A673 (cell line): ENCODE measurements around the gene TCAIM. TPM values are rescaled to one million over a fixed set of nuclear protein-coding genes. Genes with fewer than 3 reads are reported as not detected.

Experiments
- BruUV-seq: library from RNA; stranded (reverse); fragments of 400-500 nt; replicated peaks from 2 replicates; lab custom pipeline; 2021; lab: Mats Ljungman, UMichigan
- CTCF ChIA-PET: fragments of 300-600 bp; sonication (Branson Sonifier 250); formaldehyde crosslinking; loops from one replicate; lab custom pipeline; 2022; ENCODE audit warnings: antibody characterized with exemption; lab: Charles Lee
- POLR2A ChIA-PET: fragments of 300-600 bp; sonication (Branson Sonifier 250); formaldehyde crosslinking; loops from one replicate; lab custom pipeline; 2022; ENCODE audit warnings: antibody characterized with exemption; ENCODE audit not compliant: low non-redundant PET; lab: Charles Lee
- DNase-seq: peaks from one replicate; pipeline ENCODE4 v3.0.0-alpha.2; 2015; ENCODE audit warnings: low spot score
- H3K27ac ChIP-seq: fragments of 200-600 bp; sonication (generic); 2 replicates; pipeline ENCODE4 v1.5.1; 2016; ENCODE audit warnings: mixed run types, low read depth, mild to moderate bottlenecking, mixed read lengths, antibody characterized with exemption, low read length; ENCODE audit not compliant: poor library complexity, severe bottlenecking
- H3K27me3 ChIP-seq: fragments of 200-600 bp; sonication (generic); replicated peaks from 2 replicates; pipeline ENCODE4 v1.6.1; 2017; ENCODE audit warnings: mixed run types, low read depth, mild to moderate bottlenecking, mixed read lengths, antibody characterized with exemption, low read length; ENCODE audit not compliant: insufficient read depth, poor library complexity
- H3K36me3 ChIP-seq: fragments of 200-600 bp; sonication (generic); 2 replicates; pipeline ENCODE4 v1.6.1; 2016; ENCODE audit warnings: mixed run types, mild to moderate bottlenecking, mixed read lengths, antibody characterized with exemption, low read length; ENCODE audit not compliant: insufficient read depth, poor library complexity, severe bottlenecking
- H3K4me1 ChIP-seq: fragments of 200-600 bp; sonication (generic); 2 replicates; pipeline ENCODE4 v1.6.1; 2017; ENCODE audit warnings: mixed run types, mild to moderate bottlenecking, mixed read lengths, antibody characterized with exemption, low read length; ENCODE audit not compliant: insufficient read depth, poor library complexity, severe bottlenecking
- H3K4me3 ChIP-seq: fragments of 200-600 bp; sonication (generic); 2 replicates; pipeline ENCODE4 v1.5.1; 2016; ENCODE audit warnings: low read depth, mixed run types, mild to moderate bottlenecking, mixed read lengths, low read length; ENCODE audit not compliant: poor library complexity, severe bottlenecking
- H3K9me3 ChIP-seq: fragments of 200-600 bp; sonication (generic); 2 replicates; pipeline ENCODE4 v1.6.1; 2016; ENCODE audit warnings: mixed run types, low read depth, mild to moderate bottlenecking, mixed read lengths, antibody characterized with exemption, low read length; ENCODE audit not compliant: poor library complexity, severe bottlenecking
- EZH2 ChIP-seq: fragments of 200-600 bp; sonication (generic); IDR thresholded peaks from 2 replicates; pipeline ENCODE4 v1.6.1; 2017; ENCODE audit warnings: borderline replicate concordance, low read depth, mild to moderate bottlenecking, mixed read lengths, antibody characterized with exemption, low read length; ENCODE audit not compliant: poor library complexity, severe bottlenecking
- intact Hi-C: fragments of 100-400 bp; cut with micrococcal nuclease; formaldehyde crosslinking; loops from one replicate; pipeline ENCODE4 v1.10.0; 2022; ENCODE audit not compliant: unreplicated experiment
- total RNA-seq: library from RNA; stranded (reverse); gene quantifications from 2 replicates; pipeline ENCODE4 v1.2.3, GENCODE V29; 2021
- TF ChIP-seq, protein P1 (sequence below): fragments of 300-800, 200-600 bp; sonication (generic); conservative IDR thresholded peaks from 2 replicates; pipeline ENCODE4 v1.5.1; 2017; ENCODE audit warnings: low read depth, mild to moderate bottlenecking, antibody characterized with exemption, low read length, moderate library complexity, mixed read lengths

TCAIM gene
- total RNA-seq, 1 experiment from 2014 or later: 21.7 TPM

- intact Hi-C loops: no loop called here
- Histone ChIP-seq H3K4me1 (no peaks in the 10 kb centered on the region), H3K4me3 (no peak overlapping the region), H3K27me3 (no peaks in the 10 kb centered on the region), H3K27ac (no peak overlapping the region), H3K36me3 (no peaks in the 10 kb centered on the region), H3K9me3 (no peaks in the 10 kb centered on the region)
- ChIA-PET POLR2A (no interaction called here), CTCF (no interaction called here)
- no TSS peak for BruUV-seq
- TF ChIP-seq, protein P1, sequence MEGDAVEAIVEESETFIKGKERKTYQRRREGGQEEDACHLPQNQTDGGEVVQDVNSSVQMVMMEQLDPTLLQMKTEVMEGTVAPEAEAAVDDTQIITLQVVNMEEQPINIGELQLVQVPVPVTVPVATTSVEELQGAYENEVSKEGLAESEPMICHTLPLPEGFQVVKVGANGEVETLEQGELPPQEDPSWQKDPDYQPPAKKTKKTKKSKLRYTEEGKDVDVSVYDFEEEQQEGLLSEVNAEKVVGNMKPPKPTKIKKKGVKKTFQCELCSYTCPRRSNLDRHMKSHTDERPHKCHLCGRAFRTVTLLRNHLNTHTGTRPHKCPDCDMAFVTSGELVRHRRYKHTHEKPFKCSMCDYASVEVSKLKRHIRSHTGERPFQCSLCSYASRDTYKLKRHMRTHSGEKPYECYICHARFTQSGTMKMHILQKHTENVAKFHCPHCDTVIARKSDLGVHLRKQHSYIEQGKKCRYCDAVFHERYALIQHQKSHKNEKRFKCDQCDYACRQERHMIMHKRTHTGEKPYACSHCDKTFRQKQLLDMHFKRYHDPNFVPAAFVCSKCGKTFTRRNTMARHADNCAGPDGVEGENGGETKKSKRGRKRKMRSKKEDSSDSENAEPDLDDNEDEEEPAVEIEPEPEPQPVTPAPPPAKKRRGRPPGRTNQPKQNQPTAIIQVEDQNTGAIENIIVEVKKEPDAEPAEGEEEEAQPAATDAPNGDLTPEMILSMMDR: peak; percentile 24
- no peak for TF ChIP-seq EZH2
- DNase-seq: no peak
Measured at GRCh38 chr3:44418549-44418948, 80.0 kb downstream of the TCAIM start.

DNA sequence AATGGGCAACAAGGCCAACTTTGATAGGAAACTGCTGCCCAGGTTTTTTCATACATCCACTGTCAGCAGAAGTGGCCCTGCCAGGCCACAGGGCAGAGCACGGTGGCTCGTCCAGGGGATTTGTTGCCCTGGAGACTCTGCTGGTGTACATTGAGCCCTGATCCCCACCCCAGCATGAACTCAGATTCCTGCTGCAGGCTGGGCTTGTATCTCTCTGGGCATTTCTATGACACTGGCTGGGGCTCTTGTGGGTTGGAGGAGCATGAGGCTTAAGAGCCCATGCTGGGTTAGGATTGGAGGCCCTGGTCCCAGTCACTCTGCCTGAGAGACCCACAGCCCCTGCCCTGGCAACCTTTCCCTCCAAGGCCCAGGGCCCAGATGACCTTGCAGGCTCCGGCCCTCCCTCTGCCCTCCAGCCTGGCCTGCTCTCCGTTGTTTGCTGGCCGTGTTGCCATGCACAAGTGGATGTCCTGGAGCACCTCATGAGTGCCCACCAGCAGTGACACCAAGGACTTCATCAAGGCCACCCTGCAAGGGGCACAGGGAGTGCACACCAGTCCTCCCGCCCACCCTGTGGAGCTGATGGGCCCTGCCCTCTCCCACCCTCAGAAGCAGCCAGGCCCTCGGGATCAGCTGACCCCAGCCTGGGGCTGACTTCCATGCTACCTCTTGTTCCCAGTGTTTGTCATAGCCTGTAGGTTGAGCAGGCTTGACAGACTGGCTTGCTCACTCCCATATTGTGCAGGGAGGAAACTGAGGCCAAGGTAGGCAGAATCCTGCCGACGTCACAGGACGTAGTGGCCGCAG, 80.8 kb downstream of the TCAIM start:
- Histone ChIP-seq H3K4me3 (no peak overlapping the region), H3K27ac (no peak overlapping the region), H3K36me3 (no peaks in the 10 kb centered on the region), H3K9me3 (no peaks in the 10 kb centered on the region), H3K27me3 (no peaks in the 10 kb centered on the region), H3K4me1 (no peaks in the 10 kb centered on the region)
- intact Hi-C loops: no loop called here
- TF ChIP-seq, protein P1: no peak
- no peak for TF ChIP-seq EZH2
- no peak for DNase-seq
- ChIA-PET POLR2A (no interaction called here), CTCF (no interaction called here)
- no TSS peak for BruUV-seq

DNA sequence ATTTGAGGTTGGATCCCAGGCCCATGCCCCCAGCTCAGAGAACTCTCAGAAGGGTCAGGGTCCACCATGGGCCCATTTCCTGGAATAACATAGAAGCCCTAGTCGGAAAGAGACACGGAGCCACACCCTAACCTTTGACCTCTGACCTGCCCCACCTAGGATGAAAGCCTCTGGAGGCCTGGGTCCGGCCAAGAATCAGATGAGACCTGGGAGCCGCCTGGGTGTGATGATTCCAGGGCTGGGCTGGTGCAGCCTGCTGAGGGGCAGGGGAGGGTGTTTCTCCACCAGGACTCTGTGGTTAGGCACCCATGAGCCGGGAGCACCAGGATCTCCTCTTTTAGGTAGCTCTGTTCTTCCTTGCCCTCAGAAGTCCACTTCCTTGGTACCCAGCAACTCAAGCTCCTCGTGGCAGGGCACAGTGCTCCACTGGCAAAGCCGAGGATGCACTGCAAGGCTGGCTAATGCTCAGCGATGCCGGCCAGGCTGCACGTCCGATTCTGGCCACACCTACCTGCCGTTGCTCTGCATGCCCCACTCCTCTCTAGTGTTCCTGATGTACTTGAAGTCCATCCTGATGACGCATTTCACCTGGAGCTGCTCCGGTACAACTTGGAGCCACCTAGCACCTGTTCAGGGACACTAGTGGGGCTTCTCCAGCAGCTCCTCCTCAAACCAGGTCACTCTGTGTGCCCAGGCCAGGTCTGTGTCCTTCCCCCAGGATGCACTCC, 81.5 kb downstream of the TCAIM start:
- CTCF ChIA-PET: no interaction called here
- no peak overlapping the region for H3K27ac ChIP-seq
- DNase-seq: no peak

More for the DNA sequence above, 81.5 kb downstream of the TCAIM start:
- H3K9me3 ChIP-seq: no peaks in the 10 kb centered on the region
- H3K36me3 ChIP-seq: no peaks in the 10 kb centered on the region
- H3K4me1 ChIP-seq: no peaks in the 10 kb centered on the region
- TF ChIP-seq, protein P1: no peak
- no peak for TF ChIP-seq EZH2
- intact Hi-C loops: no loop called here
- POLR2A ChIA-PET: no interaction called here
- no peaks in the 10 kb centered on the region for H3K27me3 ChIP-seq
- BruUV-seq: no TSS peak
- no peak overlapping the region for H3K4me3 ChIP-seq
